Sigmoid colon (tissue), 4 donors: ENCODE results near the gene TNS1.

Source experiments
- POLR2AphosphoS5 ChIP-seq, 4 donors: sonication (generic); formaldehyde crosslinking; IDR thresholded peaks; one replicate each; pipeline ENCODE4 v1.6.1; 2017; ENCODE audit warnings: antibody characterized with exemption in 4 of 4
- TF ChIP-seq, protein P1 (sequence below), 4 experiments: fragments of 450-650 bp in 3 of 4; fragments of 200-600 bp in 1 of 4; IDR thresholded peaks; one replicate each; pipeline ENCODE4 v1.5.1; 2016 to 2019; ENCODE audit warnings: antibody characterized with exemption in 4 of 4, mild to moderate bottlenecking in 3 of 4, moderate library complexity in 2 of 4

DNA sequence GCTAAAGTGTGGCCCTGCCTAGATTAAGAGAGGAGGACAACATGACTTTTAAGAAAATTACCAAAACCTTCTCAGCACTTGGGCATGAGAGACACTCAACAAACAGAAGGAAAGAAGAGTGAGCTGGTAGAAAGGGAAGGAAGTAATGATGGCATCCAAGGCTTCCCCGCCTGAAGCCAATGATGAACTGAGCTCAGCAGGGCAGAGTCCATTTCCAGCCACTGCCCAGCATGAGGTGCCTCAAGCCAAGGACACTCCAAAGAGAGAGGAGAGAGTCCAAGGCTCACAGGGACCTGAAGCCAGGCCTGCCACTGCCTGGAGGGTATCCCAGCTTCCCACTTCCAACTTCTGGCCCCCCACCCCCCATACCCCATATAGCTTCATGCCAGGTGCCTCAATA is 9.5 kb upstream of the TNS1 start:
- TF ChIP-seq, protein P1, sequence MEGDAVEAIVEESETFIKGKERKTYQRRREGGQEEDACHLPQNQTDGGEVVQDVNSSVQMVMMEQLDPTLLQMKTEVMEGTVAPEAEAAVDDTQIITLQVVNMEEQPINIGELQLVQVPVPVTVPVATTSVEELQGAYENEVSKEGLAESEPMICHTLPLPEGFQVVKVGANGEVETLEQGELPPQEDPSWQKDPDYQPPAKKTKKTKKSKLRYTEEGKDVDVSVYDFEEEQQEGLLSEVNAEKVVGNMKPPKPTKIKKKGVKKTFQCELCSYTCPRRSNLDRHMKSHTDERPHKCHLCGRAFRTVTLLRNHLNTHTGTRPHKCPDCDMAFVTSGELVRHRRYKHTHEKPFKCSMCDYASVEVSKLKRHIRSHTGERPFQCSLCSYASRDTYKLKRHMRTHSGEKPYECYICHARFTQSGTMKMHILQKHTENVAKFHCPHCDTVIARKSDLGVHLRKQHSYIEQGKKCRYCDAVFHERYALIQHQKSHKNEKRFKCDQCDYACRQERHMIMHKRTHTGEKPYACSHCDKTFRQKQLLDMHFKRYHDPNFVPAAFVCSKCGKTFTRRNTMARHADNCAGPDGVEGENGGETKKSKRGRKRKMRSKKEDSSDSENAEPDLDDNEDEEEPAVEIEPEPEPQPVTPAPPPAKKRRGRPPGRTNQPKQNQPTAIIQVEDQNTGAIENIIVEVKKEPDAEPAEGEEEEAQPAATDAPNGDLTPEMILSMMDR (IDR thresholded peaks at IDR 0.05), result no peak
- TF ChIP-seq POLR2AphosphoS5 (IDR thresholded peaks at IDR 0.05), result no peak
